WI38 (cell line): Measurements from ENCODE around the gene FLT3.

Experiments
- H3K4me3 ChIP-seq: 2 replicates; pipeline ENCODE4 v1.5.1; 2011; ENCODE audit warnings: low read depth, mild to moderate bottlenecking, control low read depth, low read length
- TF ChIP-seq, protein P1 (sequence below): IDR thresholded peaks from 2 replicates; pipeline ENCODE4 v1.5.1; 2012; ENCODE audit warnings: low read depth, mild to moderate bottlenecking, control low read depth, low read length

FLT3 gene

GRCh38 chr13:27981006-27981708, 119.2 kb downstream of the FLT3 start:
- H3K4me3 ChIP-seq: no peak overlapping the region
- TF ChIP-seq, protein P1, sequence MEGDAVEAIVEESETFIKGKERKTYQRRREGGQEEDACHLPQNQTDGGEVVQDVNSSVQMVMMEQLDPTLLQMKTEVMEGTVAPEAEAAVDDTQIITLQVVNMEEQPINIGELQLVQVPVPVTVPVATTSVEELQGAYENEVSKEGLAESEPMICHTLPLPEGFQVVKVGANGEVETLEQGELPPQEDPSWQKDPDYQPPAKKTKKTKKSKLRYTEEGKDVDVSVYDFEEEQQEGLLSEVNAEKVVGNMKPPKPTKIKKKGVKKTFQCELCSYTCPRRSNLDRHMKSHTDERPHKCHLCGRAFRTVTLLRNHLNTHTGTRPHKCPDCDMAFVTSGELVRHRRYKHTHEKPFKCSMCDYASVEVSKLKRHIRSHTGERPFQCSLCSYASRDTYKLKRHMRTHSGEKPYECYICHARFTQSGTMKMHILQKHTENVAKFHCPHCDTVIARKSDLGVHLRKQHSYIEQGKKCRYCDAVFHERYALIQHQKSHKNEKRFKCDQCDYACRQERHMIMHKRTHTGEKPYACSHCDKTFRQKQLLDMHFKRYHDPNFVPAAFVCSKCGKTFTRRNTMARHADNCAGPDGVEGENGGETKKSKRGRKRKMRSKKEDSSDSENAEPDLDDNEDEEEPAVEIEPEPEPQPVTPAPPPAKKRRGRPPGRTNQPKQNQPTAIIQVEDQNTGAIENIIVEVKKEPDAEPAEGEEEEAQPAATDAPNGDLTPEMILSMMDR: no peak

DNA sequence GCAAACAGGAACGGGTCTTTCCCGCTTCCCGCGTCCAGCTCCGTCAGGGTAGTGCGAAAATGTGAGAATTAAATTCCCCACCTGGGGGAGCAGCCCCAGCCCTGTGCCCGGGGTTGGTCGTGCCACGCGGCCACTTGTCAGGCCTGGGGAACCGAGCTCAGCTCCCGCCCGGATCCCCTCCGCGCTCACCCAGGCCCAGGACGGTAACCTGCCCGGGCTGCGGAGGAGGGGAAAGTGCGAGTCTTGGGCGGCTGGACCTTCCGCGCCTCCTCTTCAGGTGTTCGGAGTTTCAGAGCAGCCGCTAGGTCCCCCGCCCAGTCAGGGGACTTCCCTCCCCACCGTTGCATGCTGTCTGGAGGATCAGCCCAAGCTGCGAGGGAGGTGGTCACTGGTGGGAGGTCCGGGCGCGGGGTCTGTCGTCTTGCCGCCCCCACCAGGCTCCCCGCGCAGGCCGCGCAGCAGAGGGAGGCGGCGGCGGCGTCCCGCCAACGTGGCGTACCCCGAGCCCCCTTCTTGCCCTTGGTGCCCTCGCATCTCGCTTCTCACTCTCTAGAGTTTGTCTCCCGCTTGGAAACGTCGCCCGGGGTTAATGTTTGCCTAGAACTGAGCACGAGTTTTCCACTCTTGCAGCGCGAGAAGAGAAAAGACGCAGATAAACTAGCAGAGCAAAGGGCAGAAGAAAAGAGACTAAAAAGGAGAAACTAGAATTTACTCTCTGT, 119.9 kb downstream of the FLT3 start:
- no peak overlapping the region for H3K4me3 ChIP-seq
- TF ChIP-seq, protein P1: no peak

DNA sequence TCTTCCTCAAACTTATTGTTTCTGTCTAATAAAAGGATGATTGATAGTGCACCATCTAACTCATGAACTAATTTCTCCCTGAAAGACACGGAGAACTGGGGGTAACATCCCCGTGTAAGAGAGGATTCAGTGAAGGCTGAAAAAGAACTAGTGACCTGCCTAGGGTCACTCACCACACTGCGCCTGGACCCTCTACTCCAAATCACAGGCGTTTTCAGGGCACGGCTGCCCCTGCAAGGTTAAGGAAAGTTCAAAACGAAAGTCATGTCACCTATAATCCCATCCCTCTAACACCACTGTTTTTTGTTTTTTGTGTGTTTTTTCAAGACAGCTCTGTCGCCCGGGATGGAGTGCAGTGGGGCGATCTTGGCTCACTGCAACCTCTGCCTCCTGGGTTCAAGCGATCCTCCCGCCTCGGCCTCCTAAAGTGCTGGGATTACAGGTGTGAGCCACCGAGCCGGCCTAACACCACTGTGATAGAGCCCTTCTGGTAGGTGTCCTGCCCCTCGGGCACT, 120.6 kb downstream of the FLT3 start:
- TF ChIP-seq, protein P1: no peak
- H3K4me3 ChIP-seq: no peak overlapping the region

DNA sequence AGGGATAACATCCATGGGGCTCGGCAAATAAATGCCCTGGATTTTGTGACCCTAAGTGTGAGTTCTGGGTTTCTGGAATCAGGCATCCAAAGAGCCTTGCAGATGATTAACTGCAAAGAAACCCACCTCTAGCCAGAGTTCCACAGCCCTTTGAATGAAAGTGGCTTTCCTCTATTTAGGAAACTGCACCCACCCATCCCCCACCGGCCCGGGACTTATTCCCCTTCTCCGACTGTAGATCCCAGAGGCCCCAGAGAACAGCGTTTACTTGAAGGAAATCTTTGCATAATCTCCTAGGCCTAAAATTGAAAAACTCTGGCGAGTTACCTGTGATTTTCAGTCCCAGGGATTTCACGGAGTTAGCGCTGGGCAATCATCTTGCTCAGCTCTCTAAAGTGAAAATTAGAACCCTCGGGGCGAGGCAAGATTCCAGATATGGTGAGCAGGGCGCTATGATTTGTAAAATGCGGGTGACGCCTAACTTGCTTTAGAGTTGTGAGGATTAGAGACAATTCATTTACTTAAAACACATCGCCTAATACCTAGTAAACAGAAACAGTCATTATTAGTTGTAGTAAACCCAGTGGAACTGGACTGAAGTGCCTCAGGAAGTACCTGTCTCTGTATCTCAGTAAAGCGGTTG, 121.3 kb downstream of the FLT3 start:
- TF ChIP-seq, protein P1: no peak
- no peak overlapping the region for H3K4me3 ChIP-seq

DNA sequence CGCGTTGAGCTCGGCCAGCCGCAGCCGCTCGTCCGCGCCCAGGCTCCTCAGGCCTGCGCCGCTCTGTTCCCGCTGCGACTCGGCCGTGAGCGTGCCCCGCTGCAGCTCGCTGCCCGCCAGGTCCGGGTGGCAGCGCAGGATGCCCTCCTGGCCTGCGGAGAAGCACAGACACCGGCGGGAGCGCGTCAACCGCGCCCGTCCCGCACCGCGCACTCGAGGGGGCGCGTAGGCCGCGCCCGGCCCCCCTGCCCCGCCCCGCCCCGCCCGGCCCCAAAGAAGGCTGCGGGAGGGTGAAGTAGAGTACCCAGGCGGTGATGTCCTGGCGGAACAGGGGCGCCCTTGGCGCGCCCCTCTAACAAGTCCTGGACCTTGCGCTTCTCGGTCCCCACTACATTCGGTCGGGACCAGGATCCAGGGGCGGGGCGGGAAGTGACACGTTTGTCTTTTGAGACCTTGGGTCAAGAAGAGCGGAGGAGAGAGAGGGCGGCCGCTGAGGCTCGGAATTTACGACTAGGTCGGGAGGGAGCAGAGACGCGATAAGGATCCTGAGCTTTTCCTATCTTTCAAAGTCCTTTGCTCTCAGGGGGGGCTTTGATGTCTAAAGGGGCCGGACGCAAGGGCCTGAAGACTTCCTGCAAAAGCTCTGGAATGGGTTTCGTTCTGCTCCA, 121.9 kb downstream of the FLT3 start:
- TF ChIP-seq, protein P1: no peak
- H3K4me3 ChIP-seq: no peak overlapping the region

DNA sequence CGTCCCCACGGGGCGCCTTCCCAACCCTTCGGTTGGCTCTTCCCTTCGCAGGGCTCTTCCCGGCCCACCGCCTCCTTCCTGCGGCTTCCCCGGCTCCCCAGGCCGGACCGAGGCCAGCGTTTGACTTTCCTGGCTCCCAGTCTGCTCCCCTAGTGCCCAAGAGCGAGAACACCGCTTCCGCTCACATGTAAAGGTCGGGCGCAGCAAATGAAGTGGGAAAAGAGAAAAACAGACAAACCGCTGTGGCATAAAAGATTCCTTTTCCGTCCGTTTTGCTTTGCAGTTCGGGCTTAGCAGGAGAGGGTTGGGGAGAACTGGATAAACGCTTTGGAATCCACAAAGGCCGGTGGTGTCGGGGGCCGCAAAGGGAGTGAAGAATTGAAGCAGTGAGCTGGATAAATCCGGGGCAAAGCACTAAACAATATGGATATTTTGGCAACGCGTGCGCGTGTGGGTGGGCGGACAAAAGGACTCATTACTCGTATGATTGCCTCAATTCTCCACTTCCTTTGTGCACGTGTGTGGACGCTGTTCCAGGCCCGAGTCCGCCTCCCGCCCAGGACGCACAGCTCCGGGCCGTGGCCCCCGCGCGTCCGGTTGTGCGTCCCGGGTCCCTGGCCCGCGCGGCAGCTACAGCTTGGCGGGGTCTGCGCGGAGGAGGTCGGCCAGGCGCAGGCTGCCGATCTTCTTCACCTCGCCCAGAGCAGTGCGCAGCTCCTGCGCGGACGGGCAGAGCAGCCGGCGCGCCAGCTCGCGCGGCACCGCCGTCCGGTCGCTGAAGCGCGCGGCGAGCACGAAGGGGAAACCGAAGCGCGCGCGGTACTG, 122.7 kb downstream of the FLT3 start:
- no peak overlapping the region for H3K4me3 ChIP-seq
- TF ChIP-seq, protein P1: 0 out of 2 replicates have a peak, but pooled peaks have one; percentile 2
